ENCODE measurements around the gene HACD2.

DNA sequence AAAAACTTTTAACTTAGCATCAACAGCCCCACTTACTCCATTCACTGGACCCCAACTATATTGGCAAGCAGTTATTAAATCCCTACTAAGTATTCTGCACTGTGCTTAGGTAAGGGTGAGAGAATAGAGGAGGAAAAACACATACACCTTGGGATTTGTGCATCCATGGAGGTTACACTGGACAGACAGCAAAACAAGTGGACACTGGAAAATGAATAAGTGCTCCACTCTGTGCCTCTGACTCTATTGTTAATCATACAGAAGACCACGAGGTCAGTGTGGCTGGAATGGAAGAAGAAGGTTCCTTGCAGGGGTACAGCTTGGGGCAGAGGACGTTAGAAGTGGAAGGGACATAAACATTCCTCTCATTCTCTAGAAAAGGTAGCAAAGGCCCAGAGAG is 139.2 kb downstream of the HACD2 start:
- TF ChIP-seq, protein P1, sequence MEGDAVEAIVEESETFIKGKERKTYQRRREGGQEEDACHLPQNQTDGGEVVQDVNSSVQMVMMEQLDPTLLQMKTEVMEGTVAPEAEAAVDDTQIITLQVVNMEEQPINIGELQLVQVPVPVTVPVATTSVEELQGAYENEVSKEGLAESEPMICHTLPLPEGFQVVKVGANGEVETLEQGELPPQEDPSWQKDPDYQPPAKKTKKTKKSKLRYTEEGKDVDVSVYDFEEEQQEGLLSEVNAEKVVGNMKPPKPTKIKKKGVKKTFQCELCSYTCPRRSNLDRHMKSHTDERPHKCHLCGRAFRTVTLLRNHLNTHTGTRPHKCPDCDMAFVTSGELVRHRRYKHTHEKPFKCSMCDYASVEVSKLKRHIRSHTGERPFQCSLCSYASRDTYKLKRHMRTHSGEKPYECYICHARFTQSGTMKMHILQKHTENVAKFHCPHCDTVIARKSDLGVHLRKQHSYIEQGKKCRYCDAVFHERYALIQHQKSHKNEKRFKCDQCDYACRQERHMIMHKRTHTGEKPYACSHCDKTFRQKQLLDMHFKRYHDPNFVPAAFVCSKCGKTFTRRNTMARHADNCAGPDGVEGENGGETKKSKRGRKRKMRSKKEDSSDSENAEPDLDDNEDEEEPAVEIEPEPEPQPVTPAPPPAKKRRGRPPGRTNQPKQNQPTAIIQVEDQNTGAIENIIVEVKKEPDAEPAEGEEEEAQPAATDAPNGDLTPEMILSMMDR (conservative IDR thresholded peaks at IDR 0.05; ENCODE audit: low read length) = no peak
- TF ChIP-seq EZH2phosphoT487 (IDR thresholded peaks at IDR 0.05; ENCODE audit: borderline replicate concordance) = no peak
